ENCODE measurements around the gene U2AF2. TPM values are rescaled to one million over a fixed set of nuclear protein-coding genes. Genes with fewer than 3 reads are reported as not detected.

Gene U2AF2
- polyA plus RNA-seq, 1 donor (not counting 4 experiments of a cell fraction or from before 2014, with no cell fraction given) = 109 TPM

- dilution Hi-C loops (cut with MboI; ENCODE audit: extremely low pct_ligation_motif_present, low sequenced_read_pairs) = no loop called here
- Histone ChIP-seq H3K4me2 (ENCODE audit: control insufficient read depth, extremely low read depth, insufficient read depth, low read depth, low read length) (peak overlapping the region; percentile 90), H3K9ac (ENCODE audit: control insufficient read depth, extremely low read depth, insufficient read depth, low read length) (peak overlapping the region; percentile 88), H3K9me1 (ENCODE audit: control insufficient read depth, extremely low read depth, insufficient read depth, low read length) (no peaks in the 10 kb centered on the region), H3K79me2 (ENCODE audit: control insufficient read depth, insufficient read depth, low read length) (peaks cover 44% of the 10 kb centered on the region), H3K4me1 (ENCODE audit: control insufficient read depth, extremely low read depth, insufficient read depth, low read length) (peaks cover 33% of the 10 kb centered on the region), H4K20me1 (ENCODE audit: control insufficient read depth, extremely low read depth, insufficient read depth, low read length) (no peaks in the 10 kb centered on the region), H3K4me3 (ENCODE audit: control insufficient read depth in 2 of 3, extremely low read depth in 1 of 3, insufficient read depth in 2 of 3, low read depth in 1 of 3, low read length in 3 of 3) (peak overlapping the region; percentile 74 to 92 (median 90)), H3K27me3 (ENCODE audit: control insufficient read depth, extremely low read depth, insufficient read depth, low read length) (no peaks in the 10 kb centered on the region), H3K9me3 (ENCODE audit: control insufficient read depth, low read depth, low read length) (no peaks in the 10 kb centered on the region), H3K27ac (ENCODE audit: control insufficient read depth, insufficient read depth, low read length) (peak overlapping the region; percentile 45), H3K36me3 (ENCODE audit: control insufficient read depth in 2 of 2, extremely low read depth in 1 of 2, insufficient read depth in 2 of 2, low read length in 2 of 2) (peaks cover 8 to 16% of the 10 kb centered on the region in 2 experiments), H2AFZ (ENCODE audit: control insufficient read depth, low read length) (no peak overlapping the region)
- TF ChIP-seq CTCF (optimal IDR thresholded peaks at IDR 0.05 in 1 of 3, IDR thresholded peaks at IDR 0.05 in 1 of 3, conservative IDR thresholded peaks at IDR 0.05 in 1 of 3; ENCODE audit: extremely low read depth in 1 of 3, insufficient read depth in 2 of 3, low read length in 3 of 3) (no peak), EZH2 (IDR thresholded peaks at IDR 0.05; ENCODE audit: low read length) (no peak)
- DNase-seq (ENCODE audit: low read depth, low spot score) (no peak), FAIRE-seq (no peak)
Measured at GRCh38 chr19:55642153-55643002, 12.5 kb upstream of the U2AF2 start.

GRCh38 chr19:55643003-55643886 is 11.6 kb upstream of the U2AF2 start, which contains the start of gene ZNF581:
Gene ZNF581, plus strand, starts transcription at chr19:55643649. Its CDS starts 923 bp downstream, at chr19:55644572.
- H3K79me2 ChIP-seq (ENCODE audit: control insufficient read depth, insufficient read depth, low read length) = peaks cover 37% of the 10 kb centered on the region
- H3K4me2 ChIP-seq (ENCODE audit: control insufficient read depth, extremely low read depth, insufficient read depth, low read depth, low read length) = peak within 1 kb of the TSS; percentile 90
- FAIRE-seq (peak; percentile 74), DNase-seq (ENCODE audit: low read depth, low spot score) (no peak)
- TF ChIP-seq EZH2 (IDR thresholded peaks at IDR 0.05; ENCODE audit: low read length) (no peak), CTCF (optimal IDR thresholded peaks at IDR 0.05 in 1 of 3, IDR thresholded peaks at IDR 0.05 in 1 of 3, conservative IDR thresholded peaks at IDR 0.05 in 1 of 3; ENCODE audit: extremely low read depth in 1 of 3, insufficient read depth in 2 of 3, low read length in 3 of 3) (no peak)
- H3K4me3 ChIP-seq (ENCODE audit: control insufficient read depth in 2 of 3, extremely low read depth in 1 of 3, insufficient read depth in 2 of 3, low read depth in 1 of 3, low read length in 3 of 3) = peak within 1 kb of the TSS; percentile 74 to 92 (median 90)
- no peaks in the 10 kb centered on the region for H3K9me3 ChIP-seq (ENCODE audit: control insufficient read depth, low read depth, low read length)
- H3K27me3 ChIP-seq (ENCODE audit: control insufficient read depth, extremely low read depth, insufficient read depth, low read length) = no peaks in the 10 kb centered on the region
- H3K27ac ChIP-seq (ENCODE audit: control insufficient read depth, insufficient read depth, low read length) = peak within 1 kb of the TSS; percentile 64
- dilution Hi-C loops (cut with MboI; ENCODE audit: extremely low pct_ligation_motif_present, low sequenced_read_pairs) = no loop called here
- peaks cover 37% of the 10 kb centered on the region for H3K4me1 ChIP-seq (ENCODE audit: control insufficient read depth, extremely low read depth, insufficient read depth, low read length)
- H2AFZ ChIP-seq (ENCODE audit: control insufficient read depth, low read length) = peak within 1 kb of the TSS; percentile 49
- no peaks in the 10 kb centered on the region for H4K20me1 ChIP-seq (ENCODE audit: control insufficient read depth, extremely low read depth, insufficient read depth, low read length)
- H3K9me1 ChIP-seq (ENCODE audit: control insufficient read depth, extremely low read depth, insufficient read depth, low read length) = no peaks in the 10 kb centered on the region
- peaks cover 8 to 16% of the 10 kb centered on the region in 2 experiments for H3K36me3 ChIP-seq (ENCODE audit: control insufficient read depth in 2 of 2, extremely low read depth in 1 of 2, insufficient read depth in 2 of 2, low read length in 2 of 2)
- H3K9ac ChIP-seq (ENCODE audit: control insufficient read depth, extremely low read depth, insufficient read depth, low read length) = peak within 1 kb of the TSS; percentile 88

All from keratinocyte (primary cell).